Ectodermal cell (in vitro differentiated cells): ENCODE data around the gene EXD3.
"Not testable (repeated sequence)": the region's sequence is repeated elsewhere in the genome, so short reads cannot be mapped to it uniquely, and the experiment has no call there.

ENCODE experiments used
- H3K27ac ChIP-seq: 2 replicates; pipeline ENCODE4 v1.7.0; 2013; ENCODE audit warnings: mild to moderate bottlenecking, low read depth, low read length; ENCODE audit not compliant: insufficient read depth, poor library complexity, severe bottlenecking
- H3K27me3 ChIP-seq: 2 replicates; pipeline ENCODE4 v1.7.0; 2013; ENCODE audit warnings: mild to moderate bottlenecking, low read length; ENCODE audit not compliant: insufficient read depth, control insufficient read depth, poor library complexity, severe bottlenecking
- H3K36me3 ChIP-seq: one replicate; pipeline ENCODE4 v1.7.0; 2013; ENCODE audit warnings: low read length; ENCODE audit not compliant: control insufficient read depth, insufficient read depth
- H3K4me1 ChIP-seq: one replicate; pipeline ENCODE4 v1.7.0; 2013; ENCODE audit warnings: low read length; ENCODE audit not compliant: control insufficient read depth, insufficient read depth
- H3K4me3 ChIP-seq: 2 replicates; pipeline ENCODE4 v1.7.0; 2013; ENCODE audit warnings: low read depth, low read length, control low read depth; ENCODE audit not compliant: insufficient read depth
- H3K9me3 ChIP-seq: 2 replicates; pipeline ENCODE4 v1.7.0; 2013; ENCODE audit warnings: mild to moderate bottlenecking, low read length, moderate library complexity; ENCODE audit not compliant: control insufficient read depth
- WGBS, 2 experiments: methylation state at CpG; one replicate each; pipeline ENCODE4 v1.1.7; 2013; ENCODE audit warnings: missing lambda C conversion rate in 2 of 2; 5-methylcytosine and 5-hydroxymethylcytosine counted together

Gene EXD3

GRCh38 chr9:137331929-137332328 is 91.0 kb downstream of the EXD3 start:
- Histone ChIP-seq H3K9me3 (no peaks in the 10 kb centered on the region), H3K36me3 (no peaks in the 10 kb centered on the region), H3K4me3 (no peak overlapping the region), H3K4me1 (no peaks in the 10 kb centered on the region), H3K27me3 (no peaks in the 10 kb centered on the region), H3K27ac (no peak overlapping the region)
- WGBS, 2 experiments = 91 to 93% methylated on average over 9 of the region's 9 CpGs

- 87 to 89% methylated on average over 6 of the region's 6 CpGs for WGBS, 2 experiments
- Histone ChIP-seq H3K9me3 (no peaks in the 10 kb centered on the region), H3K27me3 (no peaks in the 10 kb centered on the region), H3K4me3 (no peak overlapping the region), H3K36me3 (no peaks in the 10 kb centered on the region), H3K4me1 (no peaks in the 10 kb centered on the region), H3K27ac (no peak overlapping the region)
Measured at GRCh38 chr9:137330689-137331088, 92.3 kb downstream of the EXD3 start.

- not testable (repeated sequence) for H3K27me3 ChIP-seq, H3K27ac ChIP-seq, H3K4me1 ChIP-seq, H3K36me3 ChIP-seq, H3K9me3 ChIP-seq, H3K4me3 ChIP-seq
- 49 to 52% methylated on average over 22 to 23 of the region's 26 CpGs for WGBS, 2 experiments
Measured at GRCh38 chr9:137329590-137329989, 93.4 kb downstream of the EXD3 start.

- H3K9me3 ChIP-seq, H3K27me3 ChIP-seq, H3K27ac ChIP-seq, H3K4me3 ChIP-seq, H3K4me1 ChIP-seq, H3K36me3 ChIP-seq: not testable (repeated sequence)
- WGBS, 2 experiments = 86 to 91% methylated on average over 8 of the region's 8 CpGs
Measured at GRCh38 chr9:137327641-137328550, 95.1 kb downstream of the EXD3 start.

- WGBS, 2 experiments = 93 to 94% methylated on average over 19 of the region's 19 CpGs
- Histone ChIP-seq H3K9me3 (no peaks in the 10 kb centered on the region), H3K36me3 (no peaks in the 10 kb centered on the region), H3K4me3 (no peak overlapping the region), H3K27ac (no peak overlapping the region), H3K4me1 (no peaks in the 10 kb centered on the region), H3K27me3 (no peaks in the 10 kb centered on the region)
Measured at GRCh38 chr9:137326445-137327065, 96.4 kb downstream of the EXD3 start.

GRCh38 chr9:137325799-137326198 is 97.2 kb downstream of the EXD3 start:
- no peaks in the 10 kb centered on the region for H3K36me3 ChIP-seq
- 93 to 96% methylated on average over 12 of the region's 12 CpGs for WGBS, 2 experiments
- no peak overlapping the region for H3K4me3 ChIP-seq
- H3K9me3 ChIP-seq = no peaks in the 10 kb centered on the region
- H3K4me1 ChIP-seq = peaks cover 2% of the 10 kb centered on the region
- no peaks in the 10 kb centered on the region for H3K27me3 ChIP-seq
- no peak overlapping the region for H3K27ac ChIP-seq

GRCh38 chr9:137325124-137325523 is 97.8 kb downstream of the EXD3 start:
- H3K27me3 ChIP-seq = no peaks in the 10 kb centered on the region
- no peak overlapping the region for H3K27ac ChIP-seq
- WGBS, 2 experiments = 92 to 93% methylated on average over 10 of the region's 10 CpGs
- no peaks in the 10 kb centered on the region for H3K9me3 ChIP-seq
- no peaks in the 10 kb centered on the region for H3K36me3 ChIP-seq
- H3K4me3 ChIP-seq = no peak overlapping the region
- peaks cover 6% of the 10 kb centered on the region for H3K4me1 ChIP-seq

- Histone ChIP-seq H3K27me3 (no peaks in the 10 kb centered on the region), H3K4me1 (peaks cover 6% of the 10 kb centered on the region), H3K4me3 (no peak overlapping the region), H3K9me3 (no peaks in the 10 kb centered on the region), H3K36me3 (no peaks in the 10 kb centered on the region), H3K27ac (no peak overlapping the region)
- 91 to 93% methylated on average over 37 of the region's 37 CpGs for WGBS, 2 experiments
Measured at GRCh38 chr9:137323531-137324331, 99.2 kb downstream of the EXD3 start.

- 95% methylated on average over 22 of the region's 22 CpGs for WGBS, 2 experiments
- Histone ChIP-seq H3K4me1 (peaks cover 9% of the 10 kb centered on the region), H3K36me3 (no peaks in the 10 kb centered on the region), H3K9me3 (no peaks in the 10 kb centered on the region), H3K4me3 (no peak overlapping the region), H3K27me3 (no peaks in the 10 kb centered on the region), H3K27ac (no peak overlapping the region)
Measured at GRCh38 chr9:137321726-137322361, 101.1 kb downstream of the EXD3 start.
